GM23338 (cell line): ENCODE results near the gene SLC25A10. TPM values are rescaled to one million over a fixed set of nuclear protein-coding genes. Genes with fewer than 3 reads are reported as not detected.
A peak's percentile ranks its signal among the peaks of the same experiment; 100 is the strongest.

Experiments used
- ATAC-seq: fragments of 200-7000 bp; cut with Tn5 transposase; 3 replicates; pipeline ENCODE4 v1.9.1; 2020
- DNase-seq: peaks from one replicate; pipeline ENCODE4 v3.0.0-alpha.2; 2015; ENCODE audit warnings: low spot score
- H2AFZ ChIP-seq: fragments of 200-600 bp; sonication (generic); 2 replicates; pipeline ENCODE4 v1.8.0; 2016; ENCODE audit warnings: antibody characterized with exemption, mild to moderate bottlenecking, moderate library complexity
- H3F3A ChIP-seq: fragments of 200-600 bp; sonication (generic); replicated peaks from 2 replicates; pipeline ENCODE4 v1.8.0; 2017; ENCODE audit warnings: antibody characterized with exemption, mixed run types, low read depth
- H3K27ac ChIP-seq: fragments of 200-600 bp; sonication (generic); 2 replicates; pipeline ENCODE4 v1.6.1; 2016; ENCODE audit warnings: low read depth
- H3K27me3 ChIP-seq: fragments of 200-600 bp; sonication (generic); 2 replicates; pipeline ENCODE4 v1.8.0; 2016; ENCODE audit warnings: mild to moderate bottlenecking, mixed run types, moderate library complexity; ENCODE audit not compliant: insufficient read depth
- H3K36me3 ChIP-seq: fragments of 200-600 bp; sonication (generic); 2 replicates; pipeline ENCODE4 v1.8.0; 2016; ENCODE audit warnings: mild to moderate bottlenecking; ENCODE audit not compliant: insufficient read depth
- H3K4me1 ChIP-seq: fragments of 200-600 bp; sonication (generic); 2 replicates; pipeline ENCODE4 v1.8.0; 2016; ENCODE audit warnings: mild to moderate bottlenecking, moderate library complexity; ENCODE audit not compliant: insufficient read depth
- H3K4me2 ChIP-seq: fragments of 200-600 bp; sonication (generic); 2 replicates; pipeline ENCODE4 v1.7.1; 2017; ENCODE audit warnings: mixed run types
- H3K4me3 ChIP-seq: fragments of 200-600 bp; sonication (generic); 2 replicates; pipeline ENCODE4 v1.6.1; 2016; ENCODE audit warnings: mixed run types
- H3K79me2 ChIP-seq: fragments of 200-600 bp; sonication (generic); replicated peaks from 2 replicates; pipeline ENCODE4 v1.8.0; 2017; ENCODE audit warnings: mild to moderate bottlenecking; ENCODE audit not compliant: insufficient read depth
- H3K9me2 ChIP-seq: fragments of 200-600 bp; sonication (generic); 2 replicates; pipeline ENCODE4 v1.8.0; 2017; ENCODE audit not compliant: insufficient read depth
- H4K20me1 ChIP-seq: fragments of 200-600 bp; sonication (generic); replicated peaks from 2 replicates; pipeline ENCODE4 v1.8.0; 2017; ENCODE audit warnings: mild to moderate bottlenecking; ENCODE audit not compliant: insufficient read depth
- H3K27ac Mint-ChIP-seq: 2 replicates; pipeline ENCODE4 v1.8.0; 2020; ENCODE audit warnings: inconsistent platforms, mild to moderate bottlenecking, moderate library complexity, mixed read lengths
- H3K27me3 Mint-ChIP-seq: 3 replicates; pipeline ENCODE4 v1.8.0; 2022; ENCODE audit warnings: low read depth, mild to moderate bottlenecking, moderate library complexity, mixed read lengths, inconsistent platforms; ENCODE audit not compliant: insufficient read depth, poor library complexity
- H3K36me3 Mint-ChIP-seq: 3 replicates; pipeline ENCODE4 v1.8.0; 2021; ENCODE audit warnings: low read depth, mild to moderate bottlenecking, inconsistent platforms, moderate library complexity, mixed read lengths
- H3K4me1 Mint-ChIP-seq: 3 replicates; pipeline ENCODE4 v1.8.0; 2020; ENCODE audit warnings: mild to moderate bottlenecking, inconsistent platforms, mixed read lengths
- H3K4me3 Mint-ChIP-seq: 3 replicates; pipeline ENCODE4 v1.8.0; 2021; ENCODE audit warnings: moderate library complexity, mild to moderate bottlenecking, inconsistent platforms, mixed read lengths
- H3K9me3 Mint-ChIP-seq: 3 replicates; pipeline ENCODE4 v1.8.0; 2020; ENCODE audit warnings: moderate library complexity, mild to moderate bottlenecking, inconsistent platforms, mixed read lengths
- CREB1 ChIP-seq: fragments of 250-450 bp; sonication (Bioruptor Pico); IDR thresholded peaks from 2 replicates; pipeline ENCODE4 v1.5.0; 2020; ENCODE audit warnings: low read depth, mild to moderate bottlenecking, moderate library complexity
- ETS1 ChIP-seq: IDR thresholded peaks from 2 replicates; pipeline ENCODE4 v1.6.1; 2016; ENCODE audit warnings: antibody characterized with exemption
- EZH2phosphoT487 ChIP-seq: fragments of 200-600 bp; sonication (generic); IDR thresholded peaks from one replicate; pipeline ENCODE4 v1.8.1; 2018; ENCODE audit warnings: antibody characterized with exemption; ENCODE audit not compliant: unreplicated experiment
- REST ChIP-seq: IDR thresholded peaks from one replicate; pipeline ENCODE4 v1.6.1; 2018; ENCODE audit warnings: antibody characterized with exemption; ENCODE audit not compliant: unreplicated experiment
- STAT1 ChIP-seq: IDR thresholded peaks from one replicate; pipeline ENCODE4 v1.6.1; 2016; ENCODE audit warnings: antibody characterized with exemption; ENCODE audit not compliant: unreplicated experiment
- ZNF331 ChIP-seq: fragments of 250-450 bp; sonication (Bioruptor Pico); IDR thresholded peaks from 2 replicates; pipeline ENCODE4 v1.5.0; 2020; ENCODE audit warnings: low read depth, mild to moderate bottlenecking, moderate library complexity
- ZNF462 ChIP-seq: fragments of 250-450 bp; sonication (Bioruptor Pico); IDR thresholded peaks from 2 replicates; pipeline ENCODE4 v1.5.0; 2020; ENCODE audit warnings: mild to moderate bottlenecking, moderate library complexity
- polyA plus RNA-seq: library from polyadenylated mRNA; unstranded; fragments of >200 nt; fragmentation: Nextera tagmentation; extraction: Ambion mirVana; gene quantifications from 2 replicates; pipeline ENCODE4 v1.2.1, GENCODE V29; 2016
- total RNA-seq: library from RNA; depleted of rRNA; stranded (reverse); fragments of >200 nt; shearing (Covaris generic); gene quantifications from 2 replicates; pipeline ENCODE4 v1.2.3, GENCODE V29; 2014

Gene SLC25A10
- total and polyA plus RNA-seq, 2 experiments from 2014 or later, result 25.7 to 47.4 TPM

GRCh38 chr17:81681672-81682071 lies 30.4 kb upstream of the SLC25A10 start:
- H3F3A ChIP-seq, result peaks cover 18% of the 10 kb centered on the region
- H3K9me2 ChIP-seq, result no peaks in the 10 kb centered on the region
- H3K27me3 ChIP-seq, result no peaks in the 10 kb centered on the region
- Mint-ChIP-seq H3K27ac (no peak overlapping the region), H3K9me3 (no peaks in the 10 kb centered on the region), H3K27me3 (peaks cover 13% of the 10 kb centered on the region), H3K36me3 (peaks cover 19% of the 10 kb centered on the region), H3K4me1 (peaks cover 12% of the 10 kb centered on the region), H3K4me3 (0 out of 3 replicates have a peak overlapping the region, but pooled peaks have one; percentile 92)
- H3K4me1 ChIP-seq, result peaks cover 6% of the 10 kb centered on the region
- no peak for TF ChIP-seq REST
- no peak for TF ChIP-seq EZH2phosphoT487
- TF ChIP-seq CREB1 (CRISPR knock-in tag), result no peak
- no peak for TF ChIP-seq STAT1
- H3K4me2 ChIP-seq, result no peak overlapping the region
- H3K79me2 ChIP-seq, result peaks cover 48% of the 10 kb centered on the region
- ATAC-seq (no peak), DNase-seq (no peak)
- no peak overlapping the region for H3K27ac ChIP-seq
- peaks cover 8% of the 10 kb centered on the region; the same call in 1 of the 2 replicates for H4K20me1 ChIP-seq
- H2AFZ ChIP-seq, result no peak overlapping the region
- H3K36me3 ChIP-seq, result no peaks in the 10 kb centered on the region
- H3K4me3 ChIP-seq, result no peak overlapping the region

GRCh38 chr17:81682565-81683207 lies 29.4 kb upstream of the SLC25A10 start:
- Histone ChIP-seq H3K4me3 (peak overlapping the region; percentile 96), H2AFZ (no peak overlapping the region), H3K27me3 (no peaks in the 10 kb centered on the region), H3K27ac (no peak overlapping the region), H3K4me1 (peaks cover 6% of the 10 kb centered on the region), H4K20me1 (peaks cover 8% of the 10 kb centered on the region; the same call in 1 of the 2 replicates), H3F3A (peaks cover 18% of the 10 kb centered on the region), H3K9me2 (no peaks in the 10 kb centered on the region), H3K4me2 (peak overlapping the region; percentile 93), H3K79me2 (peaks cover 48% of the 10 kb centered on the region), H3K36me3 (no peaks in the 10 kb centered on the region)
- DNase-seq (no peak), ATAC-seq (no peak; the same call in 2 of the 3 replicates)
- Mint-ChIP-seq H3K4me1 (peaks cover 12% of the 10 kb centered on the region), H3K27me3 (peaks cover 11% of the 10 kb centered on the region), H3K4me3 (peak overlapping the region; percentile 92), H3K9me3 (no peaks in the 10 kb centered on the region; the same call in 2 of the 3 replicates), H3K36me3 (peaks cover 28% of the 10 kb centered on the region), H3K27ac (peak overlapping the region; percentile 71)
- TF ChIP-seq ZNF331 (CRISPR knock-in tag) (no peak), CREB1 (CRISPR knock-in tag) (no peak), ZNF462 (CRISPR knock-in tag) (no peak), ETS1 (no peak)
